Muscle of leg (tissue), 11 donors: ENCODE data around the gene CRYL1. TPM values are rescaled to one million over a fixed set of nuclear protein-coding genes. Genes with fewer than 3 reads are reported as not detected.

Source experiments
- DNase-seq: peaks from one replicate; pipeline ENCODE4 v3.0.0; 2013
- H3K27ac ChIP-seq: one replicate; pipeline ENCODE4 v1.5.1; 2013; ENCODE audit warnings: mild to moderate bottlenecking, low read length, control low read depth
- H3K27me3 ChIP-seq: one replicate; pipeline ENCODE4 v1.6.1; 2013; ENCODE audit warnings: low read length; ENCODE audit not compliant: control insufficient read depth, insufficient read depth
- H3K36me3 ChIP-seq: one replicate; pipeline ENCODE4 v1.6.1; 2013; ENCODE audit warnings: low read length; ENCODE audit not compliant: control insufficient read depth, insufficient read depth
- H3K4me1 ChIP-seq: one replicate; pipeline ENCODE4 v1.6.1; 2013; ENCODE audit warnings: low read length; ENCODE audit not compliant: control insufficient read depth, insufficient read depth
- H3K4me3 ChIP-seq: one replicate; pipeline ENCODE4 v1.5.1; 2013; ENCODE audit warnings: low read length, control low read depth
- H3K9me3 ChIP-seq: replicated peaks from 2 replicates; pipeline ENCODE4 v1.6.1; 2013; ENCODE audit warnings: low read depth, low read length; ENCODE audit not compliant: control insufficient read depth
- WGBS: methylation state at CpG from one replicate; pipeline ENCODE4 v1.1.5; 2013; ENCODE audit warnings: missing lambda C conversion rate; ENCODE audit not compliant: insufficient coverage; 5-methylcytosine and 5-hydroxymethylcytosine counted together
- polyA plus RNA-seq, 8 donors: library from polyadenylated mRNA; unstranded; fragments of 120-200 nt; gene quantifications; one replicate each; pipeline versions ENCODE4 v1.2.1 to v1.2.3, GENCODE V29; 2013; ENCODE audit warnings: inconsistent platforms in 1 of 8, low replicate concordance in 1 of 8; ENCODE audit not compliant: insufficient read length in 8 of 8, insufficient read depth in 1 of 8
- total RNA-seq: library from RNA; stranded (reverse); fragments of 120-200 nt; gene quantifications from one replicate; pipeline ENCODE4 v1.2.4, GENCODE V29; 2013

The CRYL1 gene
- total and polyA plus RNA-seq, 9 donors = 23.6 to 39.1 (median 30.4) TPM

DNA sequence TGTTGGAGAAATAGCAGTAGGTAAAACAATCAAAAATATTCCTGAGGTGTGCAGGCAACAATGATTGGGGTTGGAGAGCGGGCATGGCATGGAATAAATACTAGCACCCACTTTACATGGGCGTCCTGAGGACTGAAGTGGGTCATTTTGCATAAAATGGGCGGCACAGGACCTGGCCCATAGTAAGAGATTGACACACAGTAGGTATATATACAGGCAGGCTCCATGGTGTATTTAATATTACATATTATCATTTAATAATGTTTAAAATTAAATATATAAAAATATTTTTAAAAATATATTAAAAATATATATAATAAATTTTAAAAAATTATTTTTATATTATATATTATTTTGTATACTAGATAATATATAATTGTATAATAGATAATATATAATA lies 48.3 kb downstream of the CRYL1 start:
- no peak overlapping the region for H3K27ac ChIP-seq
- no CpG with 5 or more reads among the region's 3 CpGs for WGBS
- H3K9me3 ChIP-seq = no peaks in the 10 kb centered on the region
- no peak for DNase-seq
- no peaks in the 10 kb centered on the region for H3K27me3 ChIP-seq
- no peak overlapping the region for H3K4me3 ChIP-seq
- peaks cover 5% of the 10 kb centered on the region for H3K4me1 ChIP-seq
- H3K36me3 ChIP-seq = peaks cover 5% of the 10 kb centered on the region

- 60% methylated on average over 8 of the region's 18 CpGs for WGBS
- Histone ChIP-seq H3K27ac (no peak overlapping the region), H3K9me3 (no peaks in the 10 kb centered on the region), H3K27me3 (no peaks in the 10 kb centered on the region), H3K4me1 (peaks cover 4% of the 10 kb centered on the region), H3K4me3 (no peak overlapping the region), H3K36me3 (peaks cover 5% of the 10 kb centered on the region)
- DNase-seq = peak; percentile 22
These were observed 49.5 kb downstream of the CRYL1 start for GRCh38 chr13:20475927-20476691.

DNA sequence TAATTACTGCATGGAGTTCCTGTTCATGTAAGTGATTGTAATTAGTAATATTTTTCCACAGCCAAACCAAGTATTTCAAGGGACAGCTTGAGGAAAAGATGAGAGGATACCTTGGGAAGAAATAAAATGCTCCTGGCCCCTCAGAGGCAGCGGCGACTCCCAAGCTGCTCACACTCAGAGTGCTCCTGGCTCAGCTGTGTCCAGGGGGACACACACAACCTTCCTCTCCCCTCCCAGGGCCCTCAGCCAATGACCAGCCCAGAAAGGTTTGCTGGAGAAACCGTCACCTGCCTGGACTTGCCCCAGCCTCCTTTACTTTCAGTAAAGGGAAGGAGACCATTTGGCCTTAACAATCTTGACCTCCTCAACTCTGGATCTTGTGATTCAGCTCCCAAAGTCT lies 51.1 kb downstream of the CRYL1 start:
- DNase-seq = no peak
- Histone ChIP-seq H3K9me3 (no peaks in the 10 kb centered on the region), H3K4me1 (peaks cover 4% of the 10 kb centered on the region), H3K27me3 (no peaks in the 10 kb centered on the region), H3K27ac (no peak overlapping the region), H3K36me3 (peaks cover 5% of the 10 kb centered on the region), H3K4me3 (no peak overlapping the region)
- WGBS = 60% methylated on average over 1 of the region's 3 CpGs

GRCh38 chr13:20473888-20474287 lies 51.8 kb downstream of the CRYL1 start:
- WGBS = 75% methylated on average over 3 of the region's 6 CpGs
- Histone ChIP-seq H3K36me3 (peaks cover 5% of the 10 kb centered on the region), H3K27ac (no peak overlapping the region), H3K4me3 (no peak overlapping the region), H3K4me1 (peaks cover 4% of the 10 kb centered on the region), H3K27me3 (no peaks in the 10 kb centered on the region), H3K9me3 (no peaks in the 10 kb centered on the region)
- no peak for DNase-seq

DNA sequence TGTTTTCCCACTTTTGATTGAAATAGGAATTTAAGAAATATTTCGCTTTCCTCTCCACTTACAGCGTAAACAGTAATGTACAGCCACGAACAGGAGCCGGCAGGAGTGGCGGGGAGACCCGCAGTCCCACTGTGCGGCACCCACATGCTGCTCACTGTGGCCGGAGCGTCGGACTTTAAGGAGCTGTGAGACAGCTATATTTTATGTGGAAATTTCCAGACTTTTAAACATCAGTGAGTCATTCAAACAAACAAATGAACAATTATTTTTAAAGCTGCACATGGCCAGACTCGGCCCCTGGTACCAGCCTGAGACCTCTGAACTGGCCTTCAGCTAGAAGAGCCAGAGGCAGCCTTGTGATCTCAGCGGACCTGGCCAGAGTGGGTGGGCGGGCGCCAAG lies 52.5 kb downstream of the CRYL1 start:
- H3K27me3 ChIP-seq = no peaks in the 10 kb centered on the region
- peaks cover 4% of the 10 kb centered on the region for H3K4me1 ChIP-seq
- no peak for DNase-seq
- no peaks in the 10 kb centered on the region for H3K9me3 ChIP-seq
- no peak overlapping the region for H3K4me3 ChIP-seq
- H3K27ac ChIP-seq = no peak overlapping the region
- peaks cover 5% of the 10 kb centered on the region for H3K36me3 ChIP-seq
- 92% methylated on average over 7 of the region's 14 CpGs for WGBS

GRCh38 chr13:20472531-20472930 lies 53.1 kb downstream of the CRYL1 start:
- no peak overlapping the region for H3K4me3 ChIP-seq
- DNase-seq = no peak
- 77% methylated on average over 6 of the region's 8 CpGs for WGBS
- peaks cover 5% of the 10 kb centered on the region for H3K36me3 ChIP-seq
- H3K9me3 ChIP-seq = no peaks in the 10 kb centered on the region
- peaks cover 4% of the 10 kb centered on the region for H3K4me1 ChIP-seq
- no peaks in the 10 kb centered on the region for H3K27me3 ChIP-seq
- H3K27ac ChIP-seq = no peak overlapping the region

DNA sequence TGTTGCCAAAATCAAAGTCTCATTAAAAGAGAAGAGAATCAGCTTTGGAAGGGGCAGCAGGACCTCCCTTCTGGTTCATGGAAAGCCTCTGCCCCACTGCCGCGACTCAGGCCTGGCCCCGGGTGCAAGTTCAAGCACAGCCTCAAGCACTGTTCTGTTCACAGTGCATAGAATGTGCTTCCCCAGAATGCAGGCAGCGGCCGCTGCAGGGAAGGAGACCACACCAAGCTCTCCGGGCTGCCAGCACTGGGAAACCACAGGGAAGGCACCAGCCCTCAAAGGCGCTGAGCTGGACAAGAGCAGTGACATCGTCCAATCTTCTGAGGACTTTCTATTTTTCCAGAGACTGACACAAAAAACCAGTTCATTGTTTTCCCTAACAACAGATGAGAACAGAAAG lies 55.5 kb downstream of the CRYL1 start:
- Histone ChIP-seq H3K27ac (no peak overlapping the region), H3K4me3 (no peak overlapping the region), H3K4me1 (peaks cover 9% of the 10 kb centered on the region), H3K9me3 (no peaks in the 10 kb centered on the region), H3K36me3 (peaks cover 3% of the 10 kb centered on the region), H3K27me3 (no peaks in the 10 kb centered on the region)
- no peak for DNase-seq
- 90% methylated on average over 7 of the region's 8 CpGs for whole genome bisulfite sequencing

DNA sequence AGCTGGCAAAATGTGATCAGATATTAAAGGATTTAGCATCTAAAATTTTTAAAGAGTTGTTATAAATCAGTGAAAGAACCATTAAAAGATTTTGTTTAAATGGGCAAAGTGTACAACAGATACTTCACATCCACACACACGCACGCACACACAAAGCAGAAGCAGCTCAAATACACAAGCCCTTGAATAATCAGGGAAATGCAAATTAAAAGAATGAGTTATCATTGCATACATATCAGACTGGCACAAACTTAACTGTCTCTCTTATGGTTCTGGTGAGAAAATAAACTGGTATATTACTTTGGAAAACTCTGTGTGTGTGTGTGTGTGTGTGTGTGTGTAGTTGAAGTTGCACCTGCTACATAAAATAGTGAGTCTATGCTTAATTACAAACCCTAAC lies 59.3 kb downstream of the CRYL1 start:
- peaks cover 13% of the 10 kb centered on the region for H3K4me1 ChIP-seq
- WGBS = no CpG with 5 or more reads among the region's 2 CpGs
- H3K27ac ChIP-seq = no peak overlapping the region
- no peaks in the 10 kb centered on the region for H3K36me3 ChIP-seq
- no peak overlapping the region for H3K4me3 ChIP-seq
- no peak for DNase-seq
- no peaks in the 10 kb centered on the region for H3K27me3 ChIP-seq
- H3K9me3 ChIP-seq = no peaks in the 10 kb centered on the region

GRCh38 chr13:20465218-20465879 lies 60.3 kb downstream of the CRYL1 start:
- no peak overlapping the region for H3K4me3 ChIP-seq
- H3K27ac ChIP-seq = no peak overlapping the region
- H3K4me1 ChIP-seq = peaks cover 13% of the 10 kb centered on the region
- WGBS = 45% methylated on average over 4 of the region's 6 CpGs
- DNase-seq = peak; percentile 8
- H3K9me3 ChIP-seq = no peaks in the 10 kb centered on the region
- H3K27me3 ChIP-seq = no peaks in the 10 kb centered on the region
- no peaks in the 10 kb centered on the region for H3K36me3 ChIP-seq

DNA sequence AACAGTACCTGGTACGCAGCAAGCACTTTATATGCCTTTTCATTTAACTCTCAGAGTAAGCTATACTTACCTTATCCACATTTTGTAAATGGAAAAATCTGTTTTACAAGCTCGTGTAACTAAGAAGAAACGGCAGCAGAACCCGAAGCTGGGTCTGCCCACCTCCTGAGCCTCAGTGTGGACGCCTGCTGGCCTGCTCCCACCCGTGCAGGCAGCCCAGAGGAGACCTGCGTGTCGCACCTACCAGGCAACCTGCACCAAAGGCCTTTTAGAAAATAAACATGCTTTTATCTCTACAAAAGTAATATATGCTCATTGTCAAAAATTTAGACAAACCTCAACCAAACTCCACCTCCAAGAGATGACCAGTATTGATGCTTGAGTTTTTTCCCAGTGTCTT lies 62.7 kb downstream of the CRYL1 start:
- H3K27ac ChIP-seq = no peak overlapping the region
- peaks cover 13% of the 10 kb centered on the region for H3K4me1 ChIP-seq
- no peaks in the 10 kb centered on the region for H3K36me3 ChIP-seq
- no CpG with 5 or more reads among the region's 8 CpGs for WGBS
- H3K4me3 ChIP-seq = no peak overlapping the region
- no peaks in the 10 kb centered on the region for H3K27me3 ChIP-seq
- no peaks in the 10 kb centered on the region for H3K9me3 ChIP-seq
- no peak for DNase-seq
